NOMO-1 (cell line): Measurements from ENCODE around the gene IL17RD.

Experiments used
- DNase-seq, 2 experiments: peaks; one replicate each; lab custom pipeline; 2025; ENCODE audit not compliant: unreplicated experiment in 2 of 2; lab: John Stamatoyannopoulos, UW

Gene IL17RD

GRCh38 chr3:57069503-57069902, 95.7 kb downstream of the IL17RD start:
- no peak for DNase-seq

- peak; percentile 83 to 91 for DNase-seq
Observed at GRCh38 chr3:57068437-57069089, 96.6 kb downstream of the IL17RD start.

GRCh38 chr3:57066471-57066870, 98.7 kb downstream of the IL17RD start:
- DNase-seq = no peak

GRCh38 chr3:57065588-57065987, 99.6 kb downstream of the IL17RD start:
- no peak for DNase-seq

GRCh38 chr3:57064572-57064971, 100.6 kb downstream of the IL17RD start:
- DNase-seq = peak; percentile 5 to 35

- peak in 1 of 2 experiments; percentile 7 for DNase-seq
Observed at GRCh38 chr3:57064001-57064400, 101.2 kb downstream of the IL17RD start.

- DNase-seq = no peak
Observed at GRCh38 chr3:57063032-57063431, 102.1 kb downstream of the IL17RD start.

GRCh38 chr3:57062101-57062631, 103.0 kb downstream of the IL17RD start:
- DNase-seq = no peak

GRCh38 chr3:57061556-57061955, 103.6 kb downstream of the IL17RD start:
- no peak for DNase-seq

GRCh38 chr3:57060089-57060821, 104.9 kb downstream of the IL17RD start, which contains the start of gene SPATA12:
Gene SPATA12 (plus strand): TSS chr3:57060664. CDS start chr3:57073695, 13,031 bp downstream.
- DNase-seq = peak; percentile 53 to 62

- DNase-seq = no peak
Observed at GRCh38 chr3:57059411-57059810, 105.7 kb downstream of the IL17RD start.

GRCh38 chr3:57057351-57057750, 107.8 kb downstream of the IL17RD start:
- no peak for DNase-seq

GRCh38 chr3:57053122-57053521, 112.0 kb downstream of the IL17RD start:
- DNase-seq = no peak

- DNase-seq = no peak
Observed at GRCh38 chr3:57052662-57053061, 112.5 kb downstream of the IL17RD start.

- no peak for DNase-seq
Observed at GRCh38 chr3:57048728-57049127, 116.4 kb downstream of the IL17RD start.

GRCh38 chr3:57048052-57048671, 117.0 kb downstream of the IL17RD start:
- DNase-seq = no peak

- no peak for DNase-seq
Observed at GRCh38 chr3:57046101-57046765, 118.9 kb downstream of the IL17RD start.

GRCh38 chr3:57043518-57043917, 121.6 kb downstream of the IL17RD start:
- DNase-seq = no peak

GRCh38 chr3:57041674-57042073, 123.5 kb downstream of the IL17RD start:
- no peak for DNase-seq
